ENCODE results near the gene PPL.
A peak's percentile ranks its signal among the peaks of the same experiment; 100 is the strongest.

PPL gene

GRCh38 chr16:4837733-4838501, 99.0 kb downstream of the PPL start (continued):
- TF ChIP-seq FEZF1 (tag by site-specific recombination; IDR thresholded peaks at IDR 0.05): no peak
- TF ChIP-seq ZNF777 (tag by site-specific recombination; IDR thresholded peaks at IDR 0.05; ENCODE audit: borderline replicate concordance): no peak
- peak; percentile 62; the same call in 1 of the 2 replicates for TF ChIP-seq ZNF292 (tag by site-specific recombination; IDR thresholded peaks at IDR 0.05; ENCODE audit: borderline replicate concordance, low read depth)
- no peak for TF ChIP-seq ZNF132 (tag by site-specific recombination; IDR thresholded peaks at IDR 0.05; ENCODE audit: borderline replicate concordance)
- peak; percentile 78 for TF ChIP-seq ZNF426 (tag by site-specific recombination; IDR thresholded peaks at IDR 0.05)
- TF ChIP-seq GFI1B (tag by site-specific recombination; IDR thresholded peaks at IDR 0.05): no peak; the same call in 1 of the 2 replicates
- peak; percentile 69 for TF ChIP-seq ZNF555 (tag by site-specific recombination; conservative IDR thresholded peaks at IDR 0.05)
- TF ChIP-seq ZBTB49 (tag by site-specific recombination; IDR thresholded peaks at IDR 0.05; ENCODE audit: low read depth): no peak
- no peak for TF ChIP-seq ZNF155 (tag by site-specific recombination; IDR thresholded peaks at IDR 0.05)
- no peak for TF ChIP-seq ZFP41 (tag by site-specific recombination; IDR thresholded peaks at IDR 0.05; ENCODE audit: borderline replicate concordance)
- TF ChIP-seq KLF17 (tag by site-specific recombination; IDR thresholded peaks at IDR 0.05): no peak
- TF ChIP-seq KLF16 (tag by site-specific recombination; IDR thresholded peaks at IDR 0.05): no peak
- TF ChIP-seq ZNF76 (tag by site-specific recombination; IDR thresholded peaks at IDR 0.05; ENCODE audit: borderline replicate concordance, low read depth): no peak
- no peak for TF ChIP-seq ZNF302 (tag by site-specific recombination; IDR thresholded peaks at IDR 0.05; ENCODE audit: low read depth)
- TF ChIP-seq ZNF488 (tag by site-specific recombination; IDR thresholded peaks at IDR 0.05): no peak
- no peak for TF ChIP-seq ZNF600 (tag by site-specific recombination; IDR thresholded peaks at IDR 0.05)
- TF ChIP-seq ZNF677 (tag by site-specific recombination; IDR thresholded peaks at IDR 0.05): no peak
- TF ChIP-seq ZNF416 (tag by site-specific recombination; IDR thresholded peaks at IDR 0.05): no peak
- no peak for TF ChIP-seq ZNF548 (tag by site-specific recombination; IDR thresholded peaks at IDR 0.05)
- no peak for TF ChIP-seq ZNF26 (tag by site-specific recombination; IDR thresholded peaks at IDR 0.05)
- no peak for TF ChIP-seq ZNF19 (tag by site-specific recombination; IDR thresholded peaks at IDR 0.05; ENCODE audit: low read depth)
- no peak for TF ChIP-seq ZNF521 (tag by site-specific recombination; IDR thresholded peaks at IDR 0.05)
- no peak for TF ChIP-seq ZBTB26 (tag by site-specific recombination; optimal IDR thresholded peaks at IDR 0.05)
- no peak for TF ChIP-seq OSR2 (tag by site-specific recombination; IDR thresholded peaks at IDR 0.05)
- peak; percentile 89 for TF ChIP-seq ZNF518A (tag by site-specific recombination; conservative IDR thresholded peaks at IDR 0.05; ENCODE audit: low read depth)
- TF ChIP-seq HOXC10 (CRISPR knock-in tag; IDR thresholded peaks at IDR 0.05): no peak
- TF ChIP-seq ZNF341 (tag by site-specific recombination; IDR thresholded peaks at IDR 0.05; ENCODE audit: low read depth): peak; percentile 21; the same call in 1 of the 2 replicates
- TF ChIP-seq PRDM1 (tag by site-specific recombination; IDR thresholded peaks at IDR 0.05): no peak

Data from HEK293 (cell line).